Mucosa of descending colon (tissue), 3 donors: Measurements from ENCODE around the gene FAM110D. TPM values are rescaled to one million over a fixed set of nuclear protein-coding genes. Genes with fewer than 3 reads are reported as not detected.

Experiments used
- ATAC-seq: fragments of 200-7000 bp; cut with Tn5 transposase; one replicate; pipeline ENCODE4 v1.9.1; 2020; ENCODE audit warnings: mild to moderate bottlenecking, moderate library complexity
- DNase-seq, 3 donors: peaks; one replicate each; pipeline ENCODE4 v3.0.0-alpha.2; 2020
- H3K36me3 ChIP-seq: fragments of 200-600 bp; one replicate; pipeline ENCODE4 v1.8.0; 2021; ENCODE audit warnings: low read depth, mild to moderate bottlenecking
- H3K4me1 ChIP-seq: fragments of 200-600 bp; one replicate; pipeline ENCODE4 v1.8.0; 2021; ENCODE audit warnings: low read depth, mild to moderate bottlenecking
- H3K4me3 ChIP-seq: fragments of 200-600 bp; one replicate; pipeline ENCODE4 v1.8.0; 2021; ENCODE audit warnings: mild to moderate bottlenecking
- H3K9me3 ChIP-seq: fragments of 200-600 bp; one replicate; pipeline ENCODE4 v1.8.0; 2021; ENCODE audit warnings: mild to moderate bottlenecking
- CTCF ChIP-seq: fragments of 200-600 bp; IDR thresholded peaks from one replicate; pipeline ENCODE4 v1.8.0; 2022; ENCODE audit warnings: antibody characterized with exemption, mild to moderate bottlenecking
- intact Hi-C, 2 donors: fragments of 100-400 bp; cut with DNase I in 1 of 2; cut with micrococcal nuclease in 1 of 2; formaldehyde crosslinking; loops; one replicate each; pipeline versions ENCODE4 v1.11.0 to v1.11.1; 2022; cut with DNase I, micrococcal nuclease
- total RNA-seq, 3 donors: library from RNA; stranded (reverse); fragmentation: NEBNext Ultra II Directional in 2 of 3; extraction: Animal tissue kit (Norgen Biotek cat#: 25700) in 2 of 3; gene quantifications; one replicate each; pipeline versions ENCODE4 v1.2.1 to v1.2.4, GENCODE V29; 2021 to 2023
- donor health status: DM: no; HTN: no; CAD: no; lungs with moderate emphysema.
- donor health status: DM: no; HTN: no; CAD: no.
- donor health status: DM: no; HTN: yes; CAD: no.

FAM110D gene
- total RNA-seq, 3 donors from 2014 or later, result 0.78 to 1.5 (median 1.5) TPM

- DNase-seq, result no peak
- intact Hi-C loops, result no loop called here
- H3K9me3 ChIP-seq, result no peaks in the 10 kb centered on the region
- ATAC-seq, result peak; percentile 18
- no peaks in the 10 kb centered on the region for H3K36me3 ChIP-seq
- TF ChIP-seq CTCF, result no peak
- H3K4me1 ChIP-seq, result peaks cover 10% of the 10 kb centered on the region
- H3K4me3 ChIP-seq, result no peak overlapping the region
Measured at GRCh38 chr1:26122988-26123973, 35.6 kb upstream of the FAM110D start.

DNA sequence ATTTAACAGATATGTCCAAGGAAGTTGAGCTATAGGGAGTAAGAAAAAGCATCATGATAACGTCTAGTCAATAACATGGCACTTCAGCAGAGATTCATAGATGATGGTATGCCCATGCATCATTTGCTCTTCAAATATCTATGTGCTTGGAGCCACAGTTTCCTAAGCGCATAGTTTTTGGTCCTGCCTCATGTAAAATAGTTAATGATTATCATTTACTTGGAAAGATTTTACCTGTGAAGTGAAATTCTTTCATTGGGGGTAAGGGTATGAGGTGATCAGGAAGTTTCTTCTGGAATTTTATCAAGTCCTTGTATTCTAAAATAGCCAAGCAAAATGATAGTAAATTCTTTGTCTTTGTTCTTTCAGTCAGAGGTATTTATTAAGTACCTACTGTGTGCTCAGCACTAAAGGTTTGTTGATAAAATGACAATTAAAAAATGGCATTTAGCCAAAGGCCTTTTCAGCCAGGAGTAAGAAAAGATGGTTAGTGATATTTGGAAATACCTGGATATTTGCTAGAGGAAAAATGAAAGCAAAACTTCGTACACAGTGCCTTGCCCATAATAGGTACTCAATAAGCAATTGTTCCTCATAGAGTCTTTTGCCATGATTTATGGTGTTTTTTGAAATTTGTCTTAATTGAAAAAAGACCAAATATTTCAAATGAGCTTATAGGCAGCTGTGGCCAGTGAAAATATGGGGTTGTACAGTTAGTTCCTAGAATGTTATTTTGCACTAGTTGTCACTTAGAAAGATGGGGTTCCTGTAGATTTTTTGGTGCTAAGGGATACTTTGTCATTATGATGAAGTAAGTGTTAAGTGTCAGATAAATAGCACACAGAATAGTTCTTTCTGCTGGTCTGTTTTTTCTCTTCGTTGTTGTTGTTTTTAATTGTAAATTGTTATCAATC lies 34.2 kb upstream of the FAM110D start:
- H3K4me3 ChIP-seq, result no peak overlapping the region
- TF ChIP-seq CTCF, result no peak

GRCh38 chr1:26125382-26125781 lies 33.5 kb upstream of the FAM110D start:
- intact Hi-C loops, result no loop called here
- no peak for TF ChIP-seq CTCF
- no peak for DNase-seq
- H3K4me1 ChIP-seq, result peaks cover 10% of the 10 kb centered on the region
- ATAC-seq, result no peak
- H3K9me3 ChIP-seq, result no peaks in the 10 kb centered on the region
- H3K4me3 ChIP-seq, result no peak overlapping the region
- no peaks in the 10 kb centered on the region for H3K36me3 ChIP-seq

More for the DNA sequence above, 34.2 kb upstream of the FAM110D start:
- no peaks in the 10 kb centered on the region for H3K36me3 ChIP-seq
- ATAC-seq (no peak), DNase-seq (no peak)
- intact Hi-C loops, result no loop called here
- peaks cover 10% of the 10 kb centered on the region for H3K4me1 ChIP-seq
- H3K9me3 ChIP-seq, result no peaks in the 10 kb centered on the region

- DNase-seq, result no peak
- no peak overlapping the region for H3K4me3 ChIP-seq
- no peak for ATAC-seq
- no peaks in the 10 kb centered on the region for H3K9me3 ChIP-seq
- H3K4me1 ChIP-seq, result peaks cover 10% of the 10 kb centered on the region
- TF ChIP-seq CTCF, result no peak
- intact Hi-C loops, result no loop called here
- H3K36me3 ChIP-seq, result no peaks in the 10 kb centered on the region
Measured at GRCh38 chr1:26125946-26126320, 32.9 kb upstream of the FAM110D start.

GRCh38 chr1:26126321-26127084 lies 32.4 kb upstream of the FAM110D start:
- ATAC-seq, result peak; percentile 93
- Histone ChIP-seq H3K9me3 (no peaks in the 10 kb centered on the region), H3K4me1 (peaks cover 10% of the 10 kb centered on the region), H3K4me3 (peak overlapping the region; percentile 23), H3K36me3 (no peaks in the 10 kb centered on the region)
- peak in 2 of 3 donors; percentile 48 to 74 for DNase-seq
- TF ChIP-seq CTCF, result no peak
- intact Hi-C loops, result no loop called here
